Retinal pigment epithelial cell (primary cell): ENCODE measurements around the gene SDC4.
A peak's percentile ranks its signal among the peaks of the same experiment; 100 is the strongest.

Experiments used
- DNase-seq: peaks from one replicate; pipeline ENCODE4 v3.0.0-alpha.2; 2010; ENCODE audit warnings: low read depth
- H3K4me3 ChIP-seq: 2 replicates; pipeline ENCODE4 v1.5.1; 2011; ENCODE audit warnings: mild to moderate bottlenecking, low read length, control low read depth, moderate library complexity
- CTCF ChIP-seq: conservative IDR thresholded peaks from 2 replicates; pipeline ENCODE4 v1.5.1; 2011; ENCODE audit warnings: low read depth, low read length, control low read depth, inconsistent platforms

SDC4 gene

GRCh38 chr20:45304464-45304999 lies 43.7 kb downstream of the SDC4 start:
- no peak for TF ChIP-seq CTCF
- no peak overlapping the region for H3K4me3 ChIP-seq

GRCh38 chr20:45303586-45304463 lies 44.4 kb downstream of the SDC4 start:
- TF ChIP-seq CTCF, result no peak
- DNase-seq, result no peak
- H3K4me3 ChIP-seq, result no peak overlapping the region

More at GRCh38 chr20:45304464-45304999, 43.7 kb downstream of the SDC4 start:
- no peak for DNase-seq

GRCh38 chr20:45301824-45302271 lies 46.4 kb downstream of the SDC4 start:
- no peak for DNase-seq
- TF ChIP-seq CTCF, result no peak

GRCh38 chr20:45300961-45301360 lies 47.3 kb downstream of the SDC4 start:
- no peak overlapping the region for H3K4me3 ChIP-seq
- peak; percentile 66 for TF ChIP-seq CTCF
- DNase-seq, result no peak

More at GRCh38 chr20:45301824-45302271, 46.4 kb downstream of the SDC4 start:
- no peak overlapping the region for H3K4me3 ChIP-seq

GRCh38 chr20:45299786-45300185 lies 48.4 kb downstream of the SDC4 start:
- H3K4me3 ChIP-seq, result no peak overlapping the region
- no peak for DNase-seq
- no peak for TF ChIP-seq CTCF

GRCh38 chr20:45297786-45298497 lies 50.3 kb downstream of the SDC4 start:
- no peak for DNase-seq
- TF ChIP-seq CTCF, result no peak
- no peak overlapping the region for H3K4me3 ChIP-seq
